H9 (cell line): Measurements from ENCODE around the gene FXYD1. TPM values are rescaled to one million over a fixed set of nuclear protein-coding genes. Genes with fewer than 3 reads are reported as not detected.

Experiments used
- DNase-seq: peaks from one replicate; pipeline ENCODE4 v3.0.0-alpha.2; 2017
- H2AFZ ChIP-seq: one replicate; pipeline ENCODE4 v1.6.1; 2013; ENCODE audit warnings: mild to moderate bottlenecking, low read length, control low read depth, moderate library complexity
- H2AK5ac ChIP-seq: 2 replicates; pipeline ENCODE4 v1.6.1; 2013; ENCODE audit warnings: low read length, control low read depth, mixed read lengths; ENCODE audit not compliant: insufficient read length
- H2BK120ac ChIP-seq: one replicate; pipeline ENCODE4 v1.6.1; 2013; ENCODE audit warnings: low read depth, mild to moderate bottlenecking, low read length, control low read depth, inconsistent platforms; ENCODE audit not compliant: poor library complexity, severe bottlenecking
- H2BK12ac ChIP-seq: 2 replicates; pipeline ENCODE4 v1.6.1; 2013; ENCODE audit warnings: low read length, control low read depth, mixed read lengths, low read depth; ENCODE audit not compliant: insufficient read length
- H2BK15ac ChIP-seq: 2 replicates; pipeline ENCODE4 v1.6.1; 2013; ENCODE audit warnings: low read depth, low read length, control low read depth
- H2BK20ac ChIP-seq: one replicate; pipeline ENCODE4 v1.6.1; 2013; ENCODE audit warnings: low read depth, mild to moderate bottlenecking, low read length, control low read depth, inconsistent platforms; ENCODE audit not compliant: poor library complexity, severe bottlenecking
- H2BK5ac ChIP-seq: 2 replicates; pipeline ENCODE4 v1.6.1; 2013; ENCODE audit warnings: low read length, control low read depth, mixed read lengths; ENCODE audit not compliant: insufficient read length
- H3K14ac ChIP-seq: 2 replicates; pipeline ENCODE4 v1.6.1; 2013; ENCODE audit warnings: low read length, control low read depth; ENCODE audit not compliant: insufficient read depth
- H3K18ac ChIP-seq: 2 replicates; pipeline ENCODE4 v1.6.1; 2013; ENCODE audit warnings: low read depth, mild to moderate bottlenecking, mixed read lengths, low read length, control low read depth; ENCODE audit not compliant: insufficient read length
- H3K23ac ChIP-seq: 2 replicates; pipeline ENCODE4 v1.6.1; 2013; ENCODE audit warnings: low read length, control low read depth, mixed read lengths, low read depth; ENCODE audit not compliant: insufficient read length
- H3K23me2 ChIP-seq: 2 replicates; pipeline ENCODE4 v1.6.1; 2013; ENCODE audit warnings: low read depth, mild to moderate bottlenecking, mixed read lengths, low read length, control low read depth; ENCODE audit not compliant: insufficient read length, poor library complexity, severe bottlenecking
- H3K27ac ChIP-seq: 2 replicates; pipeline ENCODE4 v1.5.1; 2013; ENCODE audit warnings: low read length, control low read depth, mixed read lengths, low read depth; ENCODE audit not compliant: insufficient read length
- H3K27me3 ChIP-seq: 2 replicates; pipeline ENCODE4 v1.6.1; 2013; ENCODE audit warnings: low read length, control low read depth, inconsistent platforms; ENCODE audit not compliant: insufficient read depth
- H3K4ac ChIP-seq: 2 replicates; pipeline ENCODE4 v1.6.1; 2013; ENCODE audit warnings: low read depth, mild to moderate bottlenecking, control low read depth, inconsistent platforms, low read length, moderate library complexity
- H3K4me1 ChIP-seq: 2 replicates; pipeline ENCODE4 v1.6.1; 2013; ENCODE audit warnings: low read length, control low read depth, inconsistent platforms; ENCODE audit not compliant: insufficient read depth
- H3K4me2 ChIP-seq: 2 replicates; pipeline ENCODE4 v1.6.1; 2013; ENCODE audit warnings: low read length, control low read depth, mixed read lengths; ENCODE audit not compliant: insufficient read length, insufficient read depth
- H3K56ac ChIP-seq: 2 replicates; pipeline ENCODE4 v1.6.1; 2013; ENCODE audit warnings: low read depth, mild to moderate bottlenecking, mixed read lengths, low read length, control low read depth; ENCODE audit not compliant: insufficient read length
- H3K79me1 ChIP-seq: 2 replicates; pipeline ENCODE4 v1.6.1; 2013; ENCODE audit warnings: low read depth, mild to moderate bottlenecking, moderate library complexity, low read length, control low read depth, inconsistent platforms; ENCODE audit not compliant: insufficient read depth, poor library complexity, severe bottlenecking
- H3K79me2 ChIP-seq: 2 replicates; pipeline ENCODE4 v1.6.1; 2013; ENCODE audit warnings: low read length, control low read depth, inconsistent platforms; ENCODE audit not compliant: insufficient read depth
- H3K9ac ChIP-seq: 2 replicates; pipeline ENCODE4 v1.6.1; 2013; ENCODE audit warnings: low read length, control low read depth, mixed read lengths; ENCODE audit not compliant: insufficient read length; ENCODE audit errors: extremely low read depth
- H3K9me3 ChIP-seq: one replicate; pipeline ENCODE4 v1.6.1; 2013; ENCODE audit warnings: low read depth, low read length, inconsistent platforms; ENCODE audit not compliant: control insufficient read depth
- H3T11ph ChIP-seq: one replicate; pipeline ENCODE4 v1.6.1; 2013; ENCODE audit warnings: mild to moderate bottlenecking, low read length, control low read depth, inconsistent platforms
- H4K20me1 ChIP-seq: one replicate; pipeline ENCODE4 v1.6.1; 2013; ENCODE audit not compliant: control insufficient read depth, insufficient read length, insufficient read depth
- H4K5ac ChIP-seq: 2 replicates; pipeline ENCODE4 v1.6.1; 2013; ENCODE audit warnings: low read depth, mild to moderate bottlenecking, mixed read lengths, low read length, control low read depth; ENCODE audit not compliant: insufficient read length
- H4K8ac ChIP-seq: replicated peaks from 2 replicates; pipeline ENCODE4 v1.6.1; 2013; ENCODE audit warnings: low read length, control low read depth, mixed read lengths, low read depth; ENCODE audit not compliant: insufficient read length
- H4K91ac ChIP-seq: 2 replicates; pipeline ENCODE4 v1.6.1; 2013; ENCODE audit warnings: low read depth, mild to moderate bottlenecking, moderate library complexity, mixed read lengths, low read length, control low read depth; ENCODE audit not compliant: insufficient read length
- H3K27ac Mint-ChIP-seq, 3 experiments: 2 replicates in 2 of 3; 3 replicates in 1 of 3; pipeline ENCODE4 v1.8.0; 2020 to 2021; ENCODE audit warnings: mixed read lengths in 3 of 3, mild to moderate bottlenecking in 1 of 3, moderate library complexity in 1 of 3
- H3K27me3 Mint-ChIP-seq: 2 replicates; pipeline ENCODE4 v1.8.0; 2021; ENCODE audit warnings: low read depth, mild to moderate bottlenecking, moderate library complexity, mixed read lengths
- H3K36me3 Mint-ChIP-seq, 3 experiments: 2 replicates in 2 of 3; 3 replicates in 1 of 3; pipeline ENCODE4 v1.8.0; 2020 to 2021; ENCODE audit warnings: low read depth in 3 of 3, mixed read lengths in 3 of 3; ENCODE audit not compliant: insufficient read depth in 1 of 3
- H3K4me1 Mint-ChIP-seq, 2 experiments: 2 replicates each; pipeline ENCODE4 v1.8.0; 2020; ENCODE audit warnings: mixed read lengths in 2 of 2
- H3K4me3 Mint-ChIP-seq, 2 experiments: 2 replicates in 1 of 2; 3 replicates in 1 of 2; pipeline ENCODE4 v1.8.0; 2020 to 2021; ENCODE audit warnings: mild to moderate bottlenecking in 2 of 2, mixed read lengths in 2 of 2, moderate library complexity in 1 of 2
- H3K9me3 Mint-ChIP-seq, 2 experiments: 2 replicates in 1 of 2; 3 replicates in 1 of 2; pipeline ENCODE4 v1.8.0; 2020; ENCODE audit warnings: mild to moderate bottlenecking in 2 of 2, mixed read lengths in 2 of 2, moderate library complexity in 1 of 2
- WGBS: extraction: QIAGEN DNeasy Blood & Tissue Kit; methylation state at CpG from one replicate; pipeline ENCODE4 v1.1.7; 2013; ENCODE audit warnings: missing lambda C conversion rate, low lambda C conversion rate, mixed read lengths; ENCODE audit not compliant: insufficient read length; ENCODE audit errors: extremely low coverage; 5-methylcytosine and 5-hydroxymethylcytosine counted together
- total RNA-seq: library from RNA; stranded (reverse); gene quantifications from 2 replicates; pipeline ENCODE4 v1.2.1, GENCODE V29; 2021
- TF ChIP-seq, protein P1 (sequence below): fragments of 200-600 bp; sonication (generic); conservative IDR thresholded peaks from 3 replicates; pipeline ENCODE4 v1.8.0; 2021; ENCODE audit warnings: antibody characterized with exemption, mild to moderate bottlenecking

Gene FXYD1
- total RNA-seq, 1 experiment from 2014 or later, result 7.7 TPM

DNA sequence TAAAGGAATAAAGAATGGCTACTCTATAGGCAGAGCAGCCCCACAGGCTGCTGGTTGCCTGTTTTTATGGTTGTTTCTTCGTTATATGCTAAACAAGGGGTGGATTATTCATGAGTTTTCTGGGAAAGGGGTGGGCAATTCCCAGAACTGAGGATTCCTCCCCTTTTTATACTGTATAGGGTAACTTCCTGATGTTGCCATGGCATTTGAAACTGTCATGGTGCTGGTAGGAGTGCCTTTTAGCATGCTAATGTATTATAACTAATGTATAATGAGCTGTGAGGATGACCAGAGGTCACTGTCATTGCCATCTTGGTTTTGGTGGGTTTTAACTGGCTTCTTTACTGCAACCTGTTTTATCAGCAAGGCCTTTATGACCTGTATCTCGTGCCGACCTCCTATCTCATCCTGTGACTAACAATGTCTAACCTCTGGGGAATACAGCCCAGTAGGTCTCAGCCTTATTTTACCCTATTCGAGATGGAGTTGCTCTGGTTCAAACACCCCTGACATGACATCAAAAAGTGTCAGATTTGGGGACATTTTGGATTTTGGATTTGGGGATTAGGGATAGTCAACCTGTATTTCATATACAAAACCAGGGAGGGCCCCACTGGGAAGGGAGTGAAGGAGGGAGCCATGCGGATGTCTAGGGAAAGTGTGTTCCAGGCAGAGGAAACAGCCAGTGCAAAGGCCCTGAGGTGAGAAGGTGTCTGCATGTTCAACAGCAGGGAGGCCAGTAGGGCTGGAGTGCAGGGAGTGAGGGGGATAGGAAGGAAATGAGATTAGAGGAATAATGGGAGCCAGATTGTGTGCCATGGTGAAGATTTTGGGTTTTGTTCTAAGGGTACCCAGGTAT is 26.8 kb downstream of the FXYD1 start:
- H3K27ac Mint-ChIP-seq, result no peak overlapping the region
- Histone ChIP-seq H4K5ac (no peak overlapping the region), H3K9ac (no peak overlapping the region), H3K4me2 (no peak overlapping the region), H3K79me1 (no peaks in the 10 kb centered on the region), H4K8ac (no peak overlapping the region), H3K79me2 (no peaks in the 10 kb centered on the region), H2AFZ (no peak overlapping the region), H3K23ac (no peak overlapping the region), H3K56ac (no peak overlapping the region), H3K27me3 (no peaks in the 10 kb centered on the region), H2BK20ac (no peak overlapping the region), H3K9me3 (peaks cover 7% of the 10 kb centered on the region), H2BK120ac (no peak overlapping the region), H4K91ac (no peak overlapping the region), H3K4ac (no peak overlapping the region), H2AK5ac (no peak overlapping the region), H2BK5ac (no peak overlapping the region), H3K4me1 (no peaks in the 10 kb centered on the region), H2BK12ac (no peak overlapping the region), H3K27ac (no peak overlapping the region), H3K18ac (no peak overlapping the region), H3K23me2 (no peaks in the 10 kb centered on the region), H3T11ph (no peak overlapping the region), H3K14ac (no peak overlapping the region), H2BK15ac (no peak overlapping the region), H4K20me1 (peaks cover 3% of the 10 kb centered on the region)
- peaks cover 77 to 88% (median 80%) of the 10 kb centered on the region in 3 experiments for H3K36me3 Mint-ChIP-seq
- H3K27me3 Mint-ChIP-seq, result no peaks in the 10 kb centered on the region
- no CpG with 5 or more reads among the region's 5 CpGs for WGBS
- no peak for DNase-seq
- no peak overlapping the region for H3K4me3 Mint-ChIP-seq
- TF ChIP-seq, protein P1, sequence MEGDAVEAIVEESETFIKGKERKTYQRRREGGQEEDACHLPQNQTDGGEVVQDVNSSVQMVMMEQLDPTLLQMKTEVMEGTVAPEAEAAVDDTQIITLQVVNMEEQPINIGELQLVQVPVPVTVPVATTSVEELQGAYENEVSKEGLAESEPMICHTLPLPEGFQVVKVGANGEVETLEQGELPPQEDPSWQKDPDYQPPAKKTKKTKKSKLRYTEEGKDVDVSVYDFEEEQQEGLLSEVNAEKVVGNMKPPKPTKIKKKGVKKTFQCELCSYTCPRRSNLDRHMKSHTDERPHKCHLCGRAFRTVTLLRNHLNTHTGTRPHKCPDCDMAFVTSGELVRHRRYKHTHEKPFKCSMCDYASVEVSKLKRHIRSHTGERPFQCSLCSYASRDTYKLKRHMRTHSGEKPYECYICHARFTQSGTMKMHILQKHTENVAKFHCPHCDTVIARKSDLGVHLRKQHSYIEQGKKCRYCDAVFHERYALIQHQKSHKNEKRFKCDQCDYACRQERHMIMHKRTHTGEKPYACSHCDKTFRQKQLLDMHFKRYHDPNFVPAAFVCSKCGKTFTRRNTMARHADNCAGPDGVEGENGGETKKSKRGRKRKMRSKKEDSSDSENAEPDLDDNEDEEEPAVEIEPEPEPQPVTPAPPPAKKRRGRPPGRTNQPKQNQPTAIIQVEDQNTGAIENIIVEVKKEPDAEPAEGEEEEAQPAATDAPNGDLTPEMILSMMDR, result no peak
- H3K9me3 Mint-ChIP-seq, result peaks cover 12 to 26% of the 10 kb centered on the region in 2 experiments
- H3K4me1 Mint-ChIP-seq, result no peaks in the 10 kb centered on the region
